GM03348 (cell line): ENCODE data around the gene TTYH3.

Experiments used
- DNase-seq: peaks from one replicate; pipeline ENCODE4 v3.0.0; 2012; ENCODE audit warnings: low spot score

Gene TTYH3

DNA sequence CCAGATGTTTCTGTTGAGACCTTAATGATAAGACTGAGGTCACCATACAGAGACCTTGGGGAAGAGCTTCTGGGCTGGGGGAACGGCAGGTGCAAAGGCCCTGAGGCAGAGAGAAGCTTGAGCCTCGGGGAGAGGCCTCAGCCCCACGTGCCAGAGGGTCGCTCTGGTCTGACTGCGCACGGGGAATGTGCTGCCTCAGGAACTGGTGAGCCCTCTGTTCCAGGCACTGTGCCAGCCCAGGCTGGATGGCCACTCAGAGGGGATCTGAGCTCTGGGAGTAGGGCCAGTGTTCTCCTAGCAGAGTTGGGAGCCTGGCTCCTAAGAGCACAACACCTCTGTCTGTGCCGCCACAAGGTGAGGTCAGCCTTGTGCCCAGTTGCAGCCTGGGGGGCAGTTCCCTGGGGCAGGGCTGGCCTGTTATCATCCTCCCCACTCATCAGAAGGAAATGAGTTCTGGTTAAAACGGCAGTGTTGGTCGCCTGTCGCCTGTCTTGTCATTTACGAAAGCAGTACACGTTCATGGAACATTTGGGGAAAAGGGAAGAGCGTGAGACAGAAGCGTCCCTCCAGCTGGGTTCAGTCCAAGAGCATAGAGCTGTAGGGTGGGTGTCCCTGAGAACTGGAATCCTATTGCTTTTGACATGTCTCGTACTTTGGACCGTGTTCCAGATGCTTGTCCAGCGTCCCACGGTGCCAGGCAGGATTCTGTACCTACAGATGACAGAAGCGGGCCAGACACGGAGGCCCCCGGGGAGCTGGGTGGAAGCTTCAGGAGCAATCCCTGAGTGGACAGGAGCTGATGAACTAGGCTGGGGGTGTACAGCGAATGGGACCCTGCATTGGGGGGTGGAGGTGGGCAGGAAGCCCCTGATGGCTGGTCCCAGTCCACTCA lies 4.3 kb downstream of the TTYH3 start:
- no peak for DNase-seq

DNA sequence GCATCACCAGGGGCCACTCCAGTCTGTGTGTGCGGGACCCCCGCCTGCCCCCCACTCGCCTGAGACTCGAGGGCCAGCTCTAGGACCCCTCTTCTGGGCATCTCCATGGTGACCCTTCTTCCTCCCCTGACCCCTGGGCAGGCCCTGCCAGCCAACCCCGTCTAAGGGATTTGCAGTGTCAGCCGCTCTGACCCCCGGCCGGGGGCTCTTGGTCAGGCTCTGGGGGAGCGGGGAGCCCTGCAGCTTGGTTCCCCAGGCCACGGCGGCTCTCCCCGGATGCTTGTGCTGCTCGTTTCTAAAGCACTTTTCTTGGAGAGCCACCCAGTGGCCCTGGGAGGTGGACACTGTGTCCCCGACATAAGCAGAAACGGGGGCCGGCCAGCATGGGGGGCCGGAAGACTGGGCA lies 5.3 kb downstream of the TTYH3 start:
- DNase-seq = no peak

DNA sequence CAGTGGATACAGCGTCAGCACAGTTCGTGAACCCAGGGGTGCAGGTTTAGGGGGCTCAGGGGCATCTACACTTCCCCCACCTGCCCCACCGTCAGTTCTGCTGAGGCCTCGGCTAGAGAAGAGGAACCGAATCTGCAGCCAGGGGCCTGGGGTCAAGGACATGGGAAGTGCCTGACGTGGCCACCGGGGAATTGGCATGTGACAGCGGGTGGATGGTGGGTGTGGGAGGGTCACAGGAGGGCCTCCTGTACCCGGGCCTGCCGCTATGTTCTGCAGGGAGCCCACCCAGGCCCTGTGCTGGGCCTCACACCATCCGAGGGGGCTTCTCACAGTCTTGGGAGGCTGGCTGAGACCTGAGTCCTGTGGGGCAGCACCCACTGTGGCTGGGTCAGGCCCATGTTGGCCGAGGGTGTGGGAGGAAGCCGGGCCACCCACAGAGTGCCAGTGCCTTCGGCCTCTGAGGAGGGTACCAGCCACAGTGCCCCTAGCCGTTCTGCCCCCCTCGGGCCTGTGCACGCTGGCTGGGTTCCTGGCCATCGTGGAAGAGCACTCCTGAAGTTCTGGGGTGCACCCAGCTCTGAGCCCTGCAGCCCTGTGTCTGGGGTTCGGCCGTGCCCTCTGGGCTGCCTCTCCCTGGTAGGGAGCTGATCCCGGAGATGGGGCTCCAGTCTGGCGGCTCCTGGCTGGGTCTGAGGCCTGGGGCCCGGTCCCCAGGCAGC lies 5.9 kb downstream of the TTYH3 start:
- no peak for DNase-seq

DNA sequence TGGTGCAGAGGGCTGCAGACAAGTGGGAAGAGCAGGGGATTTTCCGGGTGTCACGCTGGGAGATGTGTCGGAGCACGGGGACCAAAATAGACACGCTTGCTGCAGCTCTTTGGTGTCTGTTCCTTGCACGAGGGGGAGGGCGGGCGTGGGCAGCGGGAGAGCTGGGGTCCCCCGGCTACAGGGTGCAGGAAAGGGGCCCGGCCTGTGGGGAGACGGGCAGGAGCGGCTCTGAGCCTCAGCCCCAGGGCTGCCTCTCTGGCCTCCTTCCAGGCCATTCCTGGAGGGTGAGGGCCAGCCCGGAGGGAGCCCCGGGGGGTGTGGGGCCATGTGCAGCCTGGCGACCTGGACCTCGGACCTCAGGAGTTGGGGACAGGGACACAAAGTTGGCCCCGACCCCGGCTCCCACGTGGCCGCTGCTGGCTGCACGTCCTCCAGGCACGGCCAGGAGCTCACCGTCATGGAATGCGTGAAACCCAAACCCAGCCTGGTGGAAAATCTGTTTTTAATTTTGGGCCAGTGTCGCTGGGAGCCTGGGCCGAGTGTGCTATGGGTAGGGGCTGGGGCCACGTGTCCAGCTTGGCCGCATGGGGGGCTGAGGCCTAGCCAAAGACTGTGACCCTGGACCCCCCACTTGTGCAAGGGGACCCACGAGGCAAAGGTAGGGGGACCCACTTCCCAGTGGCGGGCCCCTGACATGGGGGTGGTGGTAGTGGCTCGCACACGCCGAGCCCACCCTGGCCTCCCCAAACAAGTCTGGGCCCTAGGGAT lies 6.6 kb downstream of the TTYH3 start:
- DNase-seq = peak; percentile 87

DNA sequence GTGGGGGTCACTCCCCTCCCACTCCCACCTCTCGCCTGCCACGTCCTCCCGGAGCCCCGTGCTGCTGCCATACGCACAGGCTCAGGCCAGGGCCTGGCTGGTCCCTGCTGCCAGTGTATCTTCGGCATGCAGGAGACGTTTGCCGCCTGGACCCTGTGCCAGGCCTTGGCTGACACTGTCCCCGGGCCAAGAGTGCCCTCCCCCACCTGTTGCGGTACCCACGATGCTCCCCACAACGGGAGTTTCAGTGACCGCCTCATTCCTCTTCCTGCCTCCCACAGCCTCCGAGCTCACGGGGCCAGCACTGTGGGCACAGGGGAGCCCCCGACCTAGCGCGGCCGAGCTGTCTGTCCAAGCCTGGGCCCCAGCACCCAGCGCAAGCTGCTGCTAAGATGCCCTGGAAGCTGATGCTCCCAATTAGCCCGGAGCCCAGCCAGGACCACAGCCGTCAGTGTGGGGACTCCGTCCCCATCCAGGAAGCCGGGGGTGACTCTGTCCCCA lies 7.4 kb downstream of the TTYH3 start:
- DNase-seq = no peak

DNA sequence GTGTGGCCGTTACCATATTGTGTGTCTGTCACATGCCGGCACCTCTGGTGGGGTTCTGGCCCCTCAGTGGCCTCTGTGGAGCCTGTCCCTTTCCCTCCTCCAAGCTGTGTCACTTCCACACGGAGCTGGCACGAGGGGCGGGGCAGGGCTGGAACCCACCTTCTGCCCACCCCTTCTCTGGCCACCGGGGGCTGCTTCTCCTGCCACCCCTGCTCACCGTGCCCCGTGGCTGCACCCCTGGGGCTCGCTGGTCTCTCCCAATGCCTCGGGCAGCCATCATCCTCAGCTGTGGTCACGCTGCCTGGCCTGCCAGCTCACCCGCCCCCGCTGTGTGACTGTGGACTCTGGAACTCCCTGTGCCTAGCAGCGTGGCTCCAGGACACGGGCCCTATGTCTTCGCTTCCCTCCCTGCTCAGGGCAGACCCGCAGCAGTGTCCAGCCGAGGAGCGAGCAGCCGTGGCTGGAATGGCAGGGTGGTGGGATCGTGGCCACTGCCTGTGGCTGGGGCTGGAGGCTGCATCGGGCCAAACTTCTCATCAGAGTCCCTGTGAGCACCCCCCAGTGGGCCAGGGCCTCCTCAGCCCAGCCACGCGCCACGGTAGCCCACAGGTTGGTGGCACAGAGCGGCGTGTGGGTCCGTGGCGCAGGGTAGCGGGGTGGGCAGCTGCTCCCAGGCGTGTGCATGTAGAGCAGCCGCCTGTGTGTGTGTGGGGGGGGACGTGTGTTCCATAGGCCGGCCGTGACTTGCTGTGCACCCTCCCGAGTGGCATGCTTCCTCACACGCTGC lies 8.1 kb downstream of the TTYH3 start:
- DNase-seq = no peak

DNA sequence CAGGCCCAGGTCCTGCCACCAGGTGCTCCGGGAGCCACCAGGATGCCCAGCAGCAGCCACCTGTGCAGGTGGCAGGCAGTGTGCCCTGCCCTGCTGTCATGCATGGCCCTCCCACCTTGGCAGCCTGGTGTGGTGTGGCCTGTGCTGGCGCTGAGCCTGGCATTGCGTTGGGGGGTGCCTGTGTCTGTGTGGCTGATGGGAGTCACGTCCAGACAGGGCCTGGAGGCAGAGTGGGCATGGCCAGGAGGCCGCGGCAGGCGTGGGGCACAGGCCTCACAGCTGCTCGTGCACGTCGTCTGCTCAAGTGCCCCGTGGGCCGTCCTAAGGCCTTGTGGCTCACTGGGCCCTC lies 8.7 kb downstream of the TTYH3 start:
- DNase-seq = no peak

GRCh38 chr7:2640846-2641316 lies 9.1 kb downstream of the TTYH3 start:
- no peak for DNase-seq

DNA sequence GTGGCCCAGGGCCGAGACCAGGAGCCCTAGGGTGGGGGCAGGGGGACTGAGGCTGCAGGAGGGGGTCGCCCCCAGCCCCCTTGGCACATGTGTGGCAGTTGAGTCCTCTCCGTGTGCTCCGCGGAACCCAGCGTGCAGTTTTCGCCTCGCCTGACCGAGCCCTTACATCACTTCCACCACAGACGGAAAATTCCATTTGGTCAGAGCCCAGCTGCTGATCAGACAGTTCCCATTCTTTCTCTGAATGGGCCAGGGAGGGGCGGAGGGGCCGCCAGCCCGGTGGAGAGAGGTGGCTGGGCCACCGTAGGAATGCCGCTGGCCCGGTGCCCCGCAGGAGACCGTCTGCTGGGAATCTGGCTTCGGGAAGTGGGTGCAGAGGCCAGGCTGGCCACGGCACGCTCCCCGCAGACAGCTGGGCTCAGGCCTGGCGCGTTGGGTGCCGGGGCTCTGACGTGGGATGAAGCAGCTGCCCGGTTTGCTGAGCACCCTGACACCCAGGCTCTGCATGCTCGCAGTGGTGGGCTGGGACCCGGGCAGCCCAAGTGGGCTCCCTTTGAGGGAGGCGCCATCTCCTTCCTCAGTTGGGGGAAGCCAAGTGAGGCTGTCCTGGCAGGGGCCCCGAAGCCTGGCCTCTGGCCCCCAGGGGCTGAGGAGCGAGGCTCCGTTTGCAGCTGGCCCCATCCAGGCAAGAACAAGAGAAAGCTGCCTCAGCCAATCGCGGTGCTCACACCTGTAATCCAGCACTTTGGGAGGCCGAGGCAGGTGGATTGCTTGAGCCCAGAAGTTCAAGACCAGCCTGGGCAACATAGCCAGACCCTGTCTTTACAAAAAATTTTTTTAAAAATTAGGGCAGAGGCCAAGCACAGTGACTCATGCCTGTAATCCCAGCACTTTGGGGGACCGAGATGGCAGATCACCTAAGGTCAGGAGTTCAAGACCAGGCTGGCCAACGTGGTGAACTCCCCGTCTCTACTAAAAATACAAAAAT lies 9.9 kb downstream of the TTYH3 start:
- DNase-seq = peak; percentile 96

DNA sequence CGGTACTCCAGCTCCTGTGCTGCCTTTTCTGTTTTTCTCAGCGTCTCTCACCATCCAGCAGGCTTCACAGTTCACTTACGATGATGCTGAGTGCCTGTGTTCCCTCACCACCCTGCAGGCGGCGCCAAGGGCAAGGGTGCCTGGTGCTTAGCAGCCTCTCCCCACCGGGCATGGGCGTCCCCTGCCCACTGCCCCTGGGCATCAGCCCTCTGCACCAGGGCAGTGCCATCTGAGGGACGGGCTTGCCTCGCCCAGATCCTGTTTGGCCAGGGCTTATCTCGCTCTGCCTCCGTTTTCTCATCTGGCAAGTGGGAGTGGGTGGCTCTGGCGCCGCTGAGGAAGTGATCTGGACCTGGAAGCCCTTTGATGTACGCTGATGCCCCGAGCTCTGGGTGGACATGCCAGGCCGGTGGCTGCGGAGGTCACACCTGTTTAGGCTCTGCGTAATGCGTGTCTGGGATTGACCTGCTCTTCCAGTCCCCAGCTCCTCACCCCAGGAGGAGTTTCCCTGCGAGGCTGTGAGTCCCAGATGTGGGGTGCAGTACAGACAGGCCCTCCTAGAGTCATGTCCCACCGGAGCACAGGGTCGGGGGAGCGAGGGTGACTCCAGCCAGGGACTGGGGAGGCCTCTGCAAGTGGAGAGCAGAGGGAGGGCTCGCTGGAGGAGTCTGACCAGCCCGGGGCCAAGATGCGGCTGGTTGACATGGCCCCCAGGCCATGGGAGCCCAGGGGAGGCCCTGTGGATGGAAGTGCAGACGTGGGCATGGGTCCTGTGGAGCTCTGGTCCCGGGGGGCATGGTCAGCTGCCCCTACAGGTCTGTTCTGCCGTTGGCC lies 11.8 kb downstream of the TTYH3 start:
- no peak for DNase-seq

- DNase-seq = no peak
Observed at GRCh38 chr7:2644220-2644561, 12.4 kb downstream of the TTYH3 start.

GRCh38 chr7:2644562-2645273 lies 12.9 kb downstream of the TTYH3 start:
- no peak for DNase-seq

- DNase-seq = no peak
Observed at GRCh38 chr7:2645274-2645868, 13.6 kb downstream of the TTYH3 start.

DNA sequence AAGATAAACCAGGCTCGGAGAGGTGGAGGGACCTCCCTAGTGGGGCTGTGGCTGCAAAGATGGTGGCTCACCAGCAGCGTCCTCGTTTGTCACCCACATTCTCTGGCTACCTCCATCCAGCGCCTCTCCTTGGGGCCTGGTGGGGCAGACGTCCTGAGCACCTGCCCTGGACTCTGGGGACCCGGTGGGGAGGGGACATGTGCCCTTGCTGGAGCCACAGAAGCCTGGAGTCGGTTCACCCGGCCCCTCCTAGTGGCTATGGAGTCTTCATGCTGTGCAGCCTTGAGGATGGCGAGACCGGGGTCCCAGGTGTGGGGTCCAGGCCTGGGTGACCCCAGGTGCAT lies 14.5 kb downstream of the TTYH3 start:
- DNase-seq = no peak

- no peak for DNase-seq
Observed at GRCh38 chr7:2646680-2647571, 15.1 kb downstream of the TTYH3 start.

DNA sequence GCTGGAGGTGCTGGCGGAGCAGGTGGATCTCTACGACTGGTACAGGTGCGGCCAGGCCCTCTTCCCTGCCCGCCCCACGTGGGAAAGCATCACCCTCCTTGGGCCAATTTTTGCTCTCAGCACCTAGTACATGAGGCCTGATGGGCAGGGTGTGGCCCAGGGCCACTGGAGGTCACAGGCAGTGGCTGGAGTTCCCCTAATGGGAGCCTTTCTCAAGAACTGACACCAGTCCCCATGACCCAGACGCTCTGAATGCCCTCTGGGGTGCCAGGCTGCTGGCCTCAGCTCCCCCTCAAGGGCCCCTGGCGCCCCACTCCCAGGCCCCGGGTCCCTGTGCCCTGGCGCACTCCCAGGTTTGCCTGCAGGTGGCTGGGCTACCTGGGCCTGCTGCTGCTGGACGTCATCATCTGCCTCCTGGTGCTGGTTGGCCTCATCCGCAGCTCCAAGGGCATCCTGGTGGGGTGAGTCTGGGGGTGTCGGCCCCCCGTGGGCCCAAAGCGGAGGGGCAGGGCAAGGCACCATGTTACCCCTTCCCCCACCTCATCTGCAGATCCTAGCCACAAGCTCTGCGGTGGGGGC lies 15.9 kb downstream of the TTYH3 start:
- no peak for DNase-seq

GRCh38 chr7:2649139-2649838 lies 17.5 kb downstream of the TTYH3 start:
- no peak for DNase-seq
